NCI-H524 (cell line): ENCODE data around the gene FTL.

Source experiments
- DNase-seq, 2 experiments: peaks; one replicate each; lab custom pipeline; 2025; lab: John Stamatoyannopoulos, UW

Gene FTL

DNA sequence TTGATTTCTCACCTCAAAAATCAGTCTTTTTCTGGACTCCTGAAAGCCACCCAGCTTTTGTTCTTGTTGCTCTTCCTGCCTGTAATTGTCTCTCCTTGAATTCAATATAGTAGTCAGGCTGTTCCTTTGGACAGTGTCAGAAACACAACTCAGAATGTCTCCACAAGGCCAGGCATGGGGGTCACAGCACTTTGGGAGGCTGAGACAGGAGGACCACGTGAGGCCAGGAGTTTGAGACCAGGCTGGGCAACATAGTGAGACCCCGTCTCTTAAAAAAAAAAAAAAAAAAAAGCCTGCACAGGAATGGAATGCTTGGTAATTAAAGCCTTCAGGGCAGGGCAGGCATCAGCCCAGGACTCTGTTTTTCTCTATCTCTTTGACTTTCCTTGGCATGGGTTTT, 19.3 kb upstream of the FTL start:
- DNase-seq = no peak

- no peak for DNase-seq
These were observed 18.4 kb upstream of the FTL start for GRCh38 chr19:48946463-48947257.

DNA sequence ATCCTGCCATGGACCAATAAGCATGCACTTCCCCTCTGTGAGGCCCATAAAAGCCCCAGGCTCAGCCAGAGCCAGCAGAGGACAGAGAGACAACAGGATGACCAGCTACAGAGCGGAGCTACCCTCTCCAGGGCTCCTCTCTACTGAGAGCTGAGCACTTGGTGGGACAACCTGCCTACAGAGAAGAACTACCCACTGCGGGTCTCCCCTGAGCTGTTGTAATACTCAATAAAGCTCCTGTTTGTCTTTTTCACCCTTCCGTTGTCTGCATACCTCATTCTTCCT, 17.9 kb upstream of the FTL start:
- no peak for DNase-seq

- peak in 1 of 2 experiments; percentile 42 for DNase-seq
These were observed 14.9 kb upstream of the FTL start for GRCh38 chr19:48950159-48950558.

DNA sequence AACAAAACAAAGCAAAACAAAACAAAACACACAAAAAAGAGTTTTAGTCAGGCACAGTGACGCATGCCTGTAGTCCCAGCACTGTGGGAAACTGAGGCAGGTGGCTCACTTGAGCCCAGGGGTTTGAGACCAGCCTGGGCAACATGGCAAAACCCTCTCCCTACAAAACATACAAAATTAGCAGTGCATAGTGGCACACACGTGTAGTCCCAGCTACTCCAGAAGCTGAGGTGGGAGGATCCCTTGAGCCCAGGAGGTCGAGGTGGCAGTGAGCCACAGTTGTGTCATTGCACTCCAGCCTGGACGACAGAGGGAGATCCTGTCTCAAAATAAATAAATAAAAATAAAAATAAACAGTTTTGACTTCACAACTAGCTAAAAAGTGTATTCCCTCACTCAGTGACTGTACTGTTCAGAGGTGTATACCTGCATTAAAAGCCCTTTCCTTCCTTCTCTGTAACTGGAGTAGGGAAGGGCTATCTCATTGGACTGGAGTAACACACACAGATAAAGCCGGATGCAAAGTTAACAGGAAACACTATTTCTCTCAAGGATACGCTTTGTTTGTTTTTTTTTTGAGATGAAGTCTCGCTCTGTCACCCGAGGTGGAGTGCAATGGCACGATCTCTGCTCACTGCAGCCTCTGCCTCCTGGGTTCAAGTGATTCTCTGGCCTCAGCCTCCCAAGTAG, 14.1 kb upstream of the FTL start:
- DNase-seq = no peak

DNA sequence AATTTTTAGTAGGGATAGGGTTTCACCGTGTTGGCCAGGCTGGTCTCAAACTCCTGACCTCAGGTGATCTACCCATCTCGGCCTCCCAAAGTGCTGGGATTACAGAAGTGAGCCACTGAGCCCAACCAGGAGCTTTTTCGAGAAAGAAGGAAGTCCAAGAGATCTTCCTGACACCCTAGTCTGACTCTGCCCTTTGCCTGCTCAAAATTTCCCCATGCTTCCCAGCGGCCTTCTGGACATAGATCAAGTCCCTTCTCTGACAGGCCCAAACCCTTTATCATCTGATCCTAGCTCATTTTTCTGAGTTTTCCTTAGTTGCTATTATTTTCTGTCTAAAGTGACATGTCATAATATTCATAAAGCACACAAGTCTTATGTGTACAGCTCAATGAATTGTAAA, 12.0 kb upstream of the FTL start:
- DNase-seq = no peak

GRCh38 chr19:48953990-48954594, 11.0 kb upstream of the FTL start:
- no peak for DNase-seq

DNA sequence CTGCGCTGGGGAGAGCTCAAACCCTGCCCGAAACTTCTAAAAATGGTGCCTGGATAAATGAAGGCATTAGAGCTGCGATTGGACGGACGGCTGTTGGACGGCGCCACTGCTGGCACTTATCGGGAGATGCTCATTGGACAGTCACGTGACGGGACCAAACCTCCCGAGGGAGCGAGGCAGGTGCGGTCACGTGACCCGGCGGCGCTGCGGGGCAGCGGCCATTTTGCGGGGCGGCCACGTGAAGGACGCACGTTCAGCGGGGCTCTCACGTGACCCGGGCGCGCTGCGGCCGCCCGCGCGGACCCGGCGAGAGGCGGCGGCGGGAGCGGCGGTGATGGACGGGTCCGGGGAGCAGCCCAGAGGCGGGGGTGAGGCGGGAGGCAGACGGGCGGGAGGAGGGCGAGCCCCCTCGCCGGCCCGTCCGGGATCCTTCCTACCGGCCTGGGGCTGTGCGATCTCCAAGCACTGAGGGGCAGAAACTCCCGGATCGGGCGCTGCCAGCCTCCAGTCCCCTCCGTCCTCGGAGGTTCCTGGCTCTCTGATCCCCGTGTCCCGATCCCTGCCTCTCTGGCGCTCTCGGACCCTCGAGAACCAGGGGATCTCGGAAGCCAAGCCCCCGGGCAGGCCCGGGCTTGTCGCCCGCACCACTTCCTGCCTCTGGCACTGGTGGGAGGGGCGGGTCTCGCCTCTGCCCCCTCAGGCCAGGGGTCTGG, 10.4 kb upstream of the FTL start, which contains the start of gene BAX:
Gene BAX (plus strand): TSS at position 281 of the 713 bp plus-strand sequence. CDS start 54 bp downstream, at position 335.
- DNase-seq = peak; percentile 98 to 99

DNA sequence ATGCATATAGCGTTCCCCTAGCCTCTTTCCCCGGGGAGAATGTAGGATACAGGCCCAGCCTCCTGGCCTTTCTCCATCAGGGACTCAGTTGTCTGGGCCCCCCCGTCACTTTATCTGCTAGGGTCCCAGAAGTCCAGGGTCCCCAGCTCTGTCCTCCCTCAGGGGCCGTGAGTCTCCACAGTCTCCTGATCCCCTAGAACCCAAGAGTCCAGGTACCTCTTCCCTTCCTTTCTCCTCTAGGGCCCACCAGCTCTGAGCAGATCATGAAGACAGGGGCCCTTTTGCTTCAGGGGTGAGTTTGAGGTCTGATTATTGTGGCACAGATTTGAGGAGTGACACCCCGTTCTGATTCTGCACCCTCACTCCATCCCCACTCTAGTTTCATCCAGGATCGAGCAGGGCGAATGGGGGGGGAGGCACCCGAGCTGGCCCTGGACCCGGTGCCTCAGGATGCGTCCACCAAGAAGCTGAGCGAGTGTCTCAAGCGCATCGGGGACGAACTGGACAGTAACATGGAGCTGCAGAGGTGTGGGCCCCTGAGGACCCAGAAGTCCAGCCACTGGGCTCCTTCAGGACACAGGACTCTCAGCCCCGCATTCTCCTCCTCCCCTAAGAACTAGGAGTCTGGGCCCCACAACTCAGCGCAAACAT, 9.7 kb upstream of the FTL start:
- DNase-seq = no peak

GRCh38 chr19:48958006-48958405, 7.1 kb upstream of the FTL start:
- no peak for DNase-seq

DNA sequence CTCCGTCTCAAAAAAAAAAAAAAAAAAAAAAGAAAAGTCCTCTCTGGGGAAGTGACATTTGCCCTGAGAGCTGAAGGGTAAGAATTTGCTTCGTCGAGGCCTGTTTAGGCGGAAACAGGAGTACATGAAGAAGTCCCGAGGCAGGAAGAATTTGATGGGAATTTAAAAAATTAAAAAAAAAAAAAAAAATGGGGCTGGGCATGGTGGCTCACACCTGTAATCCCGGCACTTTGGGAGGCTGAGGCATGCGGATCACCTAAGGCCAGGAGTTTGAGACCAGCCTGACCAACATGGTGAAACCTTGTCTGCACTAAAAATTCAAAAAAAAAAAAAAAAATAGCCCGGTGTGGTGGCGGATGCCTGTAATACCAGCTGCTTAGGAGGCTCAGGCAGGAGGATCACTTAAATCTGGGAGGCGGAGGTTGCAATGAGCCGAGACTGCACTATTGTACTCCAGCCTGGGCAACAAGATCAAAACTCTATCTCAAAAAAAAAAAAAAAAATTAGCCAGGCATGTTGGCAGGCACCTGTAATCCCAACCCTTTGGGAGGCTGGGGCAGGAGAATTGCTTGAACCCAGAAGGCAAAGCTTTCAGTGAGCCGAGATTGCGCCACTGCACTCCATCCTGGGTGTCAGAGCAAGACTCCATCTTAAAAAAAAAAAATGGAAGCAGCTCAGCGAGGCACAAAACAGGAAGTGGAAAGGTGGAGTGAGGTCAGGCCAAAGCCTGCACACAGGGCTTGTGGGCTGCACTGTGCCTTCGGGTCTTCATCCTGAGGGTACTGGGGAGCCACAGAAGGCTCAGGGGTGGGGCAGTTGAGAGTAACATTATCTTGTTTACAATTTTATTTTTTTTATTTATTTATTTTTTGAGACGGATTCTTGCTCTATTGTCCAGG, 5.5 kb upstream of the FTL start:
- no peak for DNase-seq

GRCh38 chr19:48961051-48961649, 4.0 kb upstream of the FTL start:
- peak in 1 of 2 experiments; percentile 26 for DNase-seq

- DNase-seq = no peak
These were observed 3.5 kb upstream of the FTL start for GRCh38 chr19:48961673-48962028.

- no peak for DNase-seq
These were observed 2.9 kb upstream of the FTL start for GRCh38 chr19:48962029-48962848.

GRCh38 chr19:48962849-48963165, 2.3 kb upstream of the FTL start:
- no peak for DNase-seq

GRCh38 chr19:48963371-48964204, 1.5 kb upstream of the FTL start:
- DNase-seq = no peak

DNA sequence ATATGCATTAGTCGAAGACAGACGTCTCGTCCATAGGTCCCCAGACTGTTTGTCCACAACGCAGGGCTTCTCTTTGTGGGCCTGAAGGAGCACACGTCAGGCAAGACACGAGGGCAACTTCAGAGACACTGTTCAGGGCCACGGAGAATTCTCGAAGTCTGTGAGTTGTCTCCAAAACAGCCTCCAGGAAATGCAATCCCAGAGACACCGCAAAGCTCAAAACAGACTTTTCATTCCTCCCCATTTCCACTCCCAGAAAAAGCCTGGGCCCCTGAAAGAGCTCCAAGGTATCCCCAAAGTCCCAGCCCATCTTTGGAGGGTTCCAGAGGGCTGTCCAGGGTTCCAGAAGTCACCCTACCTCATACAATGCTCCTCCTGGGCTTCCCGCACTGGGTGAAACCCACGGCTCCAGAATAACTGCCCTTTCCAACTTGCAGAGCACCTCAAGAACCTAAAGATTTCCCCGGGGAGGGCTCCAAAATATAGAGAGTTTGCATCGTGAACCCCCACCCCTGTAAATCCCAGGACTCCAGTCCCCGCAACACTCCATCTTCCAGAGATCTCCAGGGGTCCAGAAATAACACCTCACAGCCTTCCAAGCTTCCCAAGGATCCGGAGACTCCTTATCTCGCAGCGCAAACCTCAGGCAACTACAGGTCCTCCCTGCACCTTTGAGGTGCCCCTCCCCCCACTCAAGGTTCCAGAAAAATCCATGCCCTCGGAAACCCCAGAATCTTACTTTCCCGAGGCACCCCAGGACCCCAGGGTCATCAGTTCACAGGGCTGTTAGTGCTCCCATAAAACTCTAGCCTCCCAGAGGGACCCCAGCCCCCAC, 687 bp upstream of the FTL start:
- no peak for DNase-seq
